M059J (cell line): ENCODE measurements around the gene NT5DC1. TPM values are rescaled to one million over a fixed set of nuclear protein-coding genes. Genes with fewer than 3 reads are reported as not detected.

Experiments
- DNase-seq: peaks from one replicate; pipeline ENCODE4 v3.0.0-alpha.2; 2012; ENCODE audit warnings: low read depth
- total RNA-seq: library from RNA; depleted of rRNA; stranded (reverse); fragments of >200 nt; shearing (Covaris generic); gene quantifications from 2 replicates; pipeline ENCODE4 v1.2.3, GENCODE V29; 2014; rRNA removed

The NT5DC1 gene
- 7.4 and 11.7 TPM in 2 replicates for total RNA-seq

GRCh38 chr6:116100419-116101301, at the start of gene NT5DC1:
Gene NT5DC1, plus strand, starts transcription at chr6:116100853. Its CDS starts 78 bp downstream, at chr6:116100931.
- peak; percentile 73 for DNase-seq

GRCh38 chr6:116051244-116051643, 49.4 kb upstream of the NT5DC1 start:
- DNase-seq, result no peak

- DNase-seq, result no peak
These were observed 45.1 kb upstream of the NT5DC1 start for GRCh38 chr6:116055513-116055912.

GRCh38 chr6:116057766-116058165, 42.9 kb upstream of the NT5DC1 start:
- DNase-seq, result no peak

GRCh38 chr6:116059713-116060571, 40.7 kb upstream of the NT5DC1 start:
- DNase-seq, result peak; percentile 47

- DNase-seq, result peak; percentile 76
These were observed 39.9 kb upstream of the NT5DC1 start, which contains the start of gene FRK for GRCh38 chr6:116060572-116061283. Gene FRK, minus strand, starts transcription at chr6:116060891. Its CDS starts 580 bp downstream, at chr6:116060311.

GRCh38 chr6:116062496-116062895, 38.2 kb upstream of the NT5DC1 start:
- DNase-seq, result no peak

GRCh38 chr6:116064666-116065065, 36.0 kb upstream of the NT5DC1 start:
- DNase-seq, result no peak

GRCh38 chr6:116066789-116067188, 33.9 kb upstream of the NT5DC1 start:
- DNase-seq, result no peak

- no peak for DNase-seq
These were observed 30.6 kb upstream of the NT5DC1 start for GRCh38 chr6:116070101-116070500.

- DNase-seq, result no peak
These were observed 29.9 kb upstream of the NT5DC1 start for GRCh38 chr6:116070616-116071389.

- DNase-seq, result no peak
These were observed 28.3 kb upstream of the NT5DC1 start for GRCh38 chr6:116072368-116072767.

GRCh38 chr6:116073765-116074440, 26.8 kb upstream of the NT5DC1 start:
- peak; percentile 87 for DNase-seq

- DNase-seq, result peak; percentile 14
These were observed 25.8 kb upstream of the NT5DC1 start for GRCh38 chr6:116074732-116075390.

- no peak for DNase-seq
These were observed 22.1 kb upstream of the NT5DC1 start for GRCh38 chr6:116078522-116078921.

- DNase-seq, result no peak
These were observed 21.7 kb upstream of the NT5DC1 start for GRCh38 chr6:116078945-116079344.

GRCh38 chr6:116083052-116083451, 17.6 kb upstream of the NT5DC1 start:
- DNase-seq, result no peak

GRCh38 chr6:116084284-116084683, 16.4 kb upstream of the NT5DC1 start:
- no peak for DNase-seq

- peak; percentile 87 for DNase-seq
These were observed 13.1 kb upstream of the NT5DC1 start for GRCh38 chr6:116087437-116088027.
